Tibial nerve (tissue), 4 donors: Measurements from ENCODE around the gene PCDH7. TPM values are rescaled to one million over a fixed set of nuclear protein-coding genes. Genes with fewer than 3 reads are reported as not detected.

Experiments
- DNase-seq, 2 donors: peaks; one replicate each; pipeline ENCODE4 v3.0.0-alpha.2; 2019; ENCODE audit warnings: low spot score in 2 of 2
- H3K27ac ChIP-seq, 4 donors: fragments of 200-600 bp; sonication (generic) in 3 of 4; one replicate each; pipeline ENCODE4 v1.5.1; 2017 to 2019; ENCODE audit warnings: mild to moderate bottlenecking in 1 of 4
- H3K27me3 ChIP-seq, 2 donors: fragments of 200-600 bp; sonication (generic) in 1 of 2; one replicate each; pipeline versions ENCODE4 v1.5.1 to v1.6.0; 2017 to 2019
- H3K36me3 ChIP-seq, 3 donors: fragments of 200-600 bp; sonication (generic); one replicate each; pipeline ENCODE4 v1.5.1; 2018 to 2019
- H3K4me1 ChIP-seq, 4 donors: fragments of 200-600 bp; sonication (generic) in 3 of 4; one replicate each; pipeline ENCODE4 v1.5.1; 2017 to 2019
- H3K4me3 ChIP-seq, 4 donors: fragments of 200-600 bp; sonication (generic) in 3 of 4; one replicate each; pipeline ENCODE4 v1.5.1; 2017 to 2019; ENCODE audit warnings: mild to moderate bottlenecking in 1 of 4, moderate library complexity in 1 of 4
- H3K9me3 ChIP-seq, 4 donors: fragments of 200-600 bp; sonication (generic) in 3 of 4; one replicate each; pipeline ENCODE4 v1.5.1; 2017 to 2019
- CTCF ChIP-seq, 5 experiments: fragments of 200-600 bp in 3 of 5; fragments of 450-650 bp in 2 of 5; sonication (generic) in 3 of 5; IDR thresholded peaks; one replicate each; pipeline ENCODE4 v1.5.1; 2016 to 2019; ENCODE audit warnings: antibody characterized with exemption in 5 of 5, mild to moderate bottlenecking in 3 of 5, moderate library complexity in 2 of 5
- EP300 ChIP-seq, 2 donors: sonication (generic); formaldehyde crosslinking; IDR thresholded peaks; one replicate each; pipeline ENCODE4 v1.6.1; 2017; ENCODE audit warnings: antibody characterized with exemption in 2 of 2, mild to moderate bottlenecking in 1 of 2
- POLR2A ChIP-seq, 2 donors: fragments of 450-650 bp; IDR thresholded peaks; one replicate each; pipeline ENCODE4 v1.6.1; 2017; ENCODE audit warnings: antibody characterized with exemption in 2 of 2, mild to moderate bottlenecking in 2 of 2, moderate library complexity in 2 of 2
- WGBS, 2 donors: methylation state at CpG; one replicate each; pipeline ENCODE4 v1.1.5; 2018; 5-methylcytosine and 5-hydroxymethylcytosine counted together
- total RNA-seq, 4 donors: library from RNA; depleted of rRNA; stranded (reverse); fragments of >200 nt; gene quantifications; one replicate each; pipeline ENCODE4 v1.1.0, GENCODE V29; 2016

The PCDH7 gene
- total RNA-seq, 4 donors from 2014 or later: 5.1 to 26.0 (median 14.2) TPM

- H3K36me3 ChIP-seq: no peaks in the 10 kb centered on the region
- whole genome bisulfite sequencing, 2 donors: 77 to 81% methylated on average over 3 of the region's 3 CpGs
- TF ChIP-seq CTCF (IDR thresholded peaks at IDR 0.05) (no peak), EP300 (IDR thresholded peaks at IDR 0.05) (no peak), POLR2A (IDR thresholded peaks at IDR 0.05) (no peak)
- H3K4me3 ChIP-seq: no peak overlapping the region
- DNase-seq: no peak
- H3K4me1 ChIP-seq: no peaks in the 10 kb centered on the region
- no peak overlapping the region for H3K27ac ChIP-seq
- no peaks in the 10 kb centered on the region for H3K27me3 ChIP-seq
- no peaks in the 10 kb centered on the region for H3K9me3 ChIP-seq
These were observed 56.3 kb downstream of the PCDH7 start for GRCh38 chr4:30776451-30776850.

GRCh38 chr4:30776921-30777415 is 56.8 kb downstream of the PCDH7 start:
- 51 to 53% methylated on average over 2 of the region's 2 CpGs for WGBS, 2 donors
- no peaks in the 10 kb centered on the region for H3K9me3 ChIP-seq
- no peak for DNase-seq
- no peak overlapping the region for H3K27ac ChIP-seq
- TF ChIP-seq EP300 (IDR thresholded peaks at IDR 0.05) (no peak), POLR2A (IDR thresholded peaks at IDR 0.05) (no peak), CTCF (IDR thresholded peaks at IDR 0.05) (no peak)
- H3K36me3 ChIP-seq: no peaks in the 10 kb centered on the region
- no peaks in the 10 kb centered on the region for H3K4me1 ChIP-seq
- H3K27me3 ChIP-seq: no peaks in the 10 kb centered on the region
- no peak overlapping the region for H3K4me3 ChIP-seq
